A673 (cell line): ENCODE results near the gene GBA2.

Experiments used
- CTCF ChIP-seq: fragments of 300-800, 200-600 bp; sonication (generic); conservative IDR thresholded peaks from 2 replicates; pipeline ENCODE4 v1.5.1; 2017; ENCODE audit warnings: low read depth, mild to moderate bottlenecking, antibody characterized with exemption, low read length, moderate library complexity, mixed read lengths
- EZH2 ChIP-seq: fragments of 200-600 bp; sonication (generic); IDR thresholded peaks from 2 replicates; pipeline ENCODE4 v1.6.1; 2017; ENCODE audit warnings: borderline replicate concordance, low read depth, mild to moderate bottlenecking, mixed read lengths, antibody characterized with exemption, low read length; ENCODE audit not compliant: poor library complexity, severe bottlenecking

GRCh38 chr9:35691334-35691650, 57.7 kb downstream of the GBA2 start:
- TF ChIP-seq CTCF (no peak), EZH2 (no peak)
